ENCODE measurements around the gene STARD3NL.

STARD3NL gene

GRCh38 chr7:38182450-38182849 is 4.4 kb downstream of the STARD3NL start:
- DNase-seq (ENCODE audit: low read depth, low spot score): no peak

GRCh38 chr7:38185395-38186307 is 7.6 kb downstream of the STARD3NL start:
- no peak for DNase-seq (ENCODE audit: low read depth, low spot score)

GRCh38 chr7:38186593-38187314 is 8.7 kb downstream of the STARD3NL start:
- no peak for DNase-seq (ENCODE audit: low read depth, low spot score)

- no peak for DNase-seq (ENCODE audit: low read depth, low spot score)
Observed at GRCh38 chr7:38187794-38188440, 9.9 kb downstream of the STARD3NL start.

- DNase-seq (ENCODE audit: low read depth, low spot score): no peak
Observed at GRCh38 chr7:38189231-38189938, 11.3 kb downstream of the STARD3NL start.

- no peak for DNase-seq (ENCODE audit: low read depth, low spot score)
Observed at GRCh38 chr7:38190011-38190410, 12.0 kb downstream of the STARD3NL start.

GRCh38 chr7:38191791-38192190 is 13.7 kb downstream of the STARD3NL start:
- DNase-seq (ENCODE audit: low read depth, low spot score): no peak

GRCh38 chr7:38192327-38192726 is 14.3 kb downstream of the STARD3NL start:
- DNase-seq (ENCODE audit: low read depth, low spot score): no peak

GRCh38 chr7:38195804-38196595 is 18.0 kb downstream of the STARD3NL start:
- no peak for DNase-seq (ENCODE audit: low read depth, low spot score)

GRCh38 chr7:38198366-38198765 is 20.3 kb downstream of the STARD3NL start:
- DNase-seq (ENCODE audit: low read depth, low spot score): no peak

GRCh38 chr7:38199154-38199553 is 21.1 kb downstream of the STARD3NL start:
- no peak for DNase-seq (ENCODE audit: low read depth, low spot score)

- DNase-seq (ENCODE audit: low read depth, low spot score): no peak
Observed at GRCh38 chr7:38199782-38200181, 21.7 kb downstream of the STARD3NL start.

- no peak for DNase-seq (ENCODE audit: low read depth, low spot score)
Observed at GRCh38 chr7:38206071-38206470, 28.0 kb downstream of the STARD3NL start.

GRCh38 chr7:38207843-38208242 is 29.8 kb downstream of the STARD3NL start:
- DNase-seq (ENCODE audit: low read depth, low spot score): no peak

- no peak for DNase-seq (ENCODE audit: low read depth, low spot score)
Observed at GRCh38 chr7:38211486-38211885, 33.4 kb downstream of the STARD3NL start.

- no peak for DNase-seq (ENCODE audit: low read depth, low spot score)
Observed at GRCh38 chr7:38211940-38212339, 33.9 kb downstream of the STARD3NL start.

- DNase-seq (ENCODE audit: low read depth, low spot score): no peak
Observed at GRCh38 chr7:38215115-38215514, 37.1 kb downstream of the STARD3NL start.

- peak; percentile 21 for DNase-seq (ENCODE audit: low read depth, low spot score)
Observed at GRCh38 chr7:38215735-38216670, 38.0 kb downstream of the STARD3NL start.

GRCh38 chr7:38217672-38218071 is 39.6 kb downstream of the STARD3NL start:
- no peak for DNase-seq (ENCODE audit: low read depth, low spot score)

GRCh38 chr7:38220452-38220851 is 42.4 kb downstream of the STARD3NL start:
- no peak for DNase-seq (ENCODE audit: low read depth, low spot score)

All from activated naive CD8-positive, alpha-beta T cell treated with anti-CD3 and anti-CD28 coated beads, Interleukin-2, amount 50 U/mL, for 16 hours (primary cell).